ENCODE results near the gene SBNO2.
A peak's percentile ranks its signal among the peaks of the same experiment; 100 is the strongest.
"Not testable (repeated sequence)": the region's sequence is repeated elsewhere in the genome, so short reads cannot be mapped to it uniquely, and the experiment has no call there.

The SBNO2 gene

GRCh38 chr19:1122021-1122971 lies 51.8 kb downstream of the SBNO2 start:
- DNase-seq (ENCODE audit: low read depth, low spot score) = no peak

DNA sequence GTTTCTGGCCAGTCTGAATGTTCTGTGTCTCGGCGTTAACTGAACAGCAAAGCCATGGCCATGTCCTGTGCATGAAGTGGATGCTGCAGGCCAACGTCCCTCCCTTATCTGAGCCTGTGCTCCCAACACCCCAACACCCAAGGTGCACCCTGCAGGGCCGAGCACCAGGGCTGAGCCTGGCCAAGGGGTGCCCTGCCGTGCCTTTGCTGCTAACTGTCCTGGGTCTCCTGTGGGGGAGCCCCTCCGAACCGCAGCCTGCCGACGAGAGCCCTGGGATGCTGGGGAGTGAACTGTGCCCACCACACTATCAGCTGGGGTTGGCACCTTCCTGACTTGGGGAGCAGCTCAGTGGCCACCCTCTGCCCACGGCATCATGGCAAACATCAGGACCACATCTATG lies 52.7 kb downstream of the SBNO2 start:
- no peak for DNase-seq (ENCODE audit: low read depth, low spot score)

DNA sequence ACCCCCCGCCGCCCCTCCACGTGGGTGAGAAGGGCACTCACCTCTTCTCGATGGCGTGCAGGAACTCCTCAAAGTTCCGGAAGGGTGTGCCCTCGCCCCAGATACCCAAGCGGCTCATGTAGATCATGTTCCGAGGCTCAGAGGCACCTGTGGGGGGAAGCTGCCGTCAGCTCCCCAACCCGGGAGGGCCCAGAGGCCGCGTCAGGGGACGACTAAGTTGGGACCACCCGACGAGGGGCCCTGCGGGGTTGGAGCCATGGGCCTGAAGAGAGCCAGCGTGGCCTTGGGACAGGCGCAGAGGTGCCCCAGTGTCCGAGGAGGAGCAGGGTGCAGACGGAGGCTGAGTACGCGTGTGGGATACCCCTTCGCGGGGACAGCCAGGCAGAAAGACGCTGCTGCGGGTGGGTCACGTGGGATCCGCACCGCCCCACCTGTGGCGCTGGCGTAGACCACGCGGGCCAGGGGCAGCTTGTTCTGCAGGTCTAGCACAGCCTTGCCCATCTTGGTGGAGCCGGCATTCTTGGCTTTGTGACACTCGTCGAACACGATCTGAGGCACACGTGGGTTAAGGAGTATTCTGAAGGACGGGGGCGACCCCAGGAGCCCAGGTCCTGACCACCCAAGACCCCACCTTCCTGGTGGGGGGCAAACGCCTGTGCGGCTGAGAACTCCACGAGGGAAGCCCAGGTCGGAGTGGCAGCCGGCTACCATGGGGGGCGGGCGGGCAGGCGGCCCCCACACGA lies 54.4 kb downstream of the SBNO2 start:
- no peak for DNase-seq (ENCODE audit: low read depth, low spot score)

GRCh38 chr19:1118999-1119398 lies 55.1 kb downstream of the SBNO2 start:
- DNase-seq (ENCODE audit: low read depth, low spot score) = no peak

- DNase-seq (ENCODE audit: low read depth, low spot score) = no peak
Observed at GRCh38 chr19:1117654-1118053, 56.4 kb downstream of the SBNO2 start.

GRCh38 chr19:1116726-1117581 lies 57.1 kb downstream of the SBNO2 start:
- DNase-seq (ENCODE audit: low read depth, low spot score) = peak; percentile 54

GRCh38 chr19:1115646-1116420 lies 58.2 kb downstream of the SBNO2 start:
- no peak for DNase-seq (ENCODE audit: low read depth, low spot score)

- not testable (repeated sequence) for DNase-seq (ENCODE audit: low read depth, low spot score)
Observed at GRCh38 chr19:1114728-1115127, 59.3 kb downstream of the SBNO2 start.

- no peak for DNase-seq (ENCODE audit: low read depth, low spot score)
Observed at GRCh38 chr19:1113986-1114483, 60.0 kb downstream of the SBNO2 start.

GRCh38 chr19:1113030-1113985 lies 60.8 kb downstream of the SBNO2 start:
- peak; percentile 91 for DNase-seq (ENCODE audit: low read depth, low spot score)

- peak; percentile 76 for DNase-seq (ENCODE audit: low read depth, low spot score)
Observed at GRCh38 chr19:1112268-1113029, 61.6 kb downstream of the SBNO2 start.

GRCh38 chr19:1111641-1112267 lies 62.3 kb downstream of the SBNO2 start:
- no peak for DNase-seq (ENCODE audit: low read depth, low spot score)

- no peak for DNase-seq (ENCODE audit: low read depth, low spot score)
Observed at GRCh38 chr19:1110809-1111640, 63.0 kb downstream of the SBNO2 start.

DNA sequence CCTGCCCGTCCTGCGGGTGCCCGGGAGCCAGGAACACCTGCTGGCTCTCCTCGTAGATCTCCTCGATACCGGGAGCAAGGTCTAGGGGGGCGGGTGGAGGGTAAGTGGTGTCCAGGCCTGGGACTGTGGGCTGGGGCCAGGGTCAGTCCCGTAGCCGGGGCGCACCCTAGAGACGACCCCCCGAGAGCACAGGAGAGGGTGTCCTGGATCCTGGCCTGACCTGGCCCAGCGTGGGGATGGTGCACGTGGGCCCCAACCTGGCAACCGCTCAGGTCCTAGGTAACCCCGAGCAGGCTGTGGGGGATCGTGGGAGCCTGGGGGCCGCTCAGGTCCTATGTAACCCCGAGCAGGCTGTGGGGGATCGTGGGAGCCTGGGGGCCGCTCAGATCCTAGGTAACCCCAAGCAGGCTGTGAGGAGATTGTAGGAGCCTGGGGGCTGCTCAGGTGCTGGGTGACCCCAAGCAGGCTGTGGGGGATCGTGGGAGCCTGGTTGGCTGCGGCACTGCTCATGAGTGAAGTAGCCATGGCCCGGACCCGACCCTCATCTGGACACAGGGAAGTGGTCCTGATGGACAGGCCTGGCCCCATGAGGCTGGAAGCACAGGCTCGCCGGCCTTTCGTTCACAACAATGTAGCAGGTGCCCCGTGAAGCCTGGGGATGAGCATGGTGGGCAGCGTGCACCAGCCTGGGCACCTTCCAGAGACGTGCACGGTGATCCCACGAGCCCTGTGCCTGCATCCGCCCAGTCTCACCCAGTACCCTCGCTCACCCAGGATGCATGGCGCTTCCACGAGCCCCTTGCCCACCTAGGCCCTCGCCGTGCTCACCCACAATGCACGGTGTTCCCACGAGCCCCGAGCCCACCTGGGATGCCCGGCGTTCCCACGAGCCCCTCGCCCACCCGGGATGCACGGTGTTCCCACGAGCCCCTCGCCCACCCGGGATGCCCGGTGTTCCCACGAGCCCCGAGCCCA lies 64.1 kb downstream of the SBNO2 start:
- DNase-seq (ENCODE audit: low read depth, low spot score) = no peak

DNA sequence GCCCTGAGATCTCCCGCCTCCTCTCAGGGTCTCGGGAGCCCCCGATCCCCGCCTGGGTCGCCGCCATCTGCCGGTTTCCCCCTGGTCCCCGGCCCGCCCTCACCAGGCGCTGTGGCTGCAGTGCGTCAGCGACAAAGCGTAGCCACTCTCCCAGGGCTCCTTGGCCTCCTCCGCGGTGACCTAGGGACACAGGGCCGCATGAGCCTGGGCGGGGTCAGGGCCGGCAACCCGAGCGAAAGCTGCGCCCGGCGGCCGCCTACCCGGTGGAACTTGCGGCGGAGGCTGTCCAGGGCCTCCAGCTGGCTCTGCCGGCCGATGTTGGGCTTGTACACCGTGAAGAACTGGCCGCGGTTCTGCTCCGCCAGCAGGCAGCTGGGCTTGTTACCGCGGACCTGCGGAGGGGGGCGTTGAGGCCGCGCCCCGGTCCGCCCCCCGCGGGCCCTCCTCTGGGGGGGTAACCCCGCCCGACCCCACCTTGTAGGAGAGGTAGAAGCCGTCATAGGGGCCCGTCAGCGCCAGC lies 65.0 kb downstream of the SBNO2 start:
- peak; percentile 67 for DNase-seq (ENCODE audit: low read depth, low spot score)

Measured in ELF-1 (cell line).